Psoas muscle (tissue), 8 donors: ENCODE data around the gene PLXNA4. TPM values are rescaled to one million over a fixed set of nuclear protein-coding genes. Genes with fewer than 3 reads are reported as not detected.

Experiments
- ATAC-seq, 4 donors: fragments of 200-7000 bp; cut with Tn5 transposase; one replicate each; pipeline ENCODE4 v1.9.1; 2020; ENCODE audit warnings: moderate library complexity in 3 of 4, mild to moderate bottlenecking in 2 of 4
- DNase-seq, 2 donors: peaks; one replicate each; pipeline ENCODE4 v3.0.0-alpha.2; 2020
- H3K27ac ChIP-seq: fragments of 200-600 bp; one replicate; pipeline ENCODE4 v1.8.0; 2022
- H3K27me3 ChIP-seq, 3 donors: fragments of 200-600 bp in 1 of 3; one replicate each; pipeline versions ENCODE4 v1.6.1 to v1.8.0; 2013 to 2022; ENCODE audit warnings: low read length in 2 of 3, mild to moderate bottlenecking in 2 of 3, moderate library complexity in 1 of 3; ENCODE audit not compliant: insufficient read depth in 3 of 3
- H3K36me3 ChIP-seq, 2 donors: fragments of 200-600 bp in 1 of 2; one replicate each; pipeline versions ENCODE4 v1.6.1 to v1.8.0; 2013 to 2022; ENCODE audit warnings: low read depth in 1 of 2, mild to moderate bottlenecking in 1 of 2, moderate library complexity in 1 of 2; ENCODE audit not compliant: insufficient read depth in 1 of 2
- H3K4me1 ChIP-seq: fragments of 200-600 bp; one replicate; pipeline ENCODE4 v1.8.0; 2022
- H3K4me3 ChIP-seq: fragments of 200-600 bp; one replicate; pipeline ENCODE4 v1.8.0; 2022; ENCODE audit warnings: mild to moderate bottlenecking
- H3K9me3 ChIP-seq: fragments of 200-600 bp; one replicate; pipeline ENCODE4 v1.8.0; 2022
- WGBS, 3 donors: extraction: QIAGEN DNeasy Blood & Tissue Kit; methylation state at CpG; one replicate each; pipeline versions ENCODE4 v1.1.6 to v1.1.7; 2013; 5-methylcytosine and 5-hydroxymethylcytosine counted together
- intact Hi-C, 2 donors: fragments of 100-400 bp; cut with DNase I; formaldehyde crosslinking; loops; one replicate each; pipeline versions ENCODE4 v1.11.0 to v1.14.2; 2022
- polyA plus RNA-seq, 3 donors: library from polyadenylated mRNA; stranded (reverse); fragments of 200-250 nt; gene quantifications; one replicate each; pipeline ENCODE4 v1.2.3, GENCODE V29; 2013
- total RNA-seq, 4 donors: library from RNA; stranded (reverse); fragmentation: NEBNext Ultra II Directional in 2 of 4; extraction: Animal tissue kit (Norgen Biotek cat#: 25700) in 2 of 4; gene quantifications; one replicate each; pipeline versions ENCODE4 v1.2.1 to v1.2.4, GENCODE V29; 2021 to 2023
- TF ChIP-seq, protein P1 (sequence below): fragments of 200-600 bp; IDR thresholded peaks from one replicate; pipeline ENCODE4 v1.8.0; 2022; ENCODE audit warnings: antibody characterized with exemption
- donor health status: healthy with polysubstance abuse.
- donor health status: DM: no; HTN: no; CAD: no; lungs with moderate emphysema.
- donor health status: Bipolar disorder and iron deficiency.
- donor health status: healthy.
- donor health status: DM: yes; HTN: yes; CAD: no.
- donor health status: DM: no; HTN: no; CAD: no.
- donor health status: DM: no; HTN: no; CAD: no.
- donor health status: DM: yes; HTN: yes; CAD: no.

The PLXNA4 gene
- total and polyA plus RNA-seq, 7 donors = 0.15 to 2.5 (median 0.88) TPM

DNA sequence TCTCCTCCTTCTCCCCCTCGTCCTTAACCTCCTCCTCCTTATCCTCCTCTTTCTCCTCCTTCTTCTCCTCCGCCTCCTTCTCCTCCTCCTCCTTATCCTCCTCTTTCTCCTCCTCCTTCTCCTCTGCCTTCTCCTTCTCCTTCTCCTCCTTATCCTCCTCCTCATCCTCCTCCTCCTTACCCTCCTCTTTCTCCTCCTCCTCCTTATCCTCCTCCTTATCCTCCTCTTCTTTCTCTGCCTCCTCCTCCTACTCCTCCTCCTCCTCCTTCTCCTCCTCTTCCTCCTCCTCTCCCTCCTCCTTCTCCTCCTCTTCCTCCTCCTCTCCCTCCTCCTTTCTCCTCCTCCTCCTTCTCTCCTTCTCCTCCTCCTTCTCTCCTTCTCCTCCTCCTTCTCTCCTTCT lies 14.5 kb downstream of the PLXNA4 start:
- DNase-seq = no peak
- no peaks in the 10 kb centered on the region for H3K9me3 ChIP-seq
- peaks cover 0 to 9% (median 1%) of the 10 kb centered on the region in 3 donors for H3K27me3 ChIP-seq
- H3K4me1 ChIP-seq = no peaks in the 10 kb centered on the region
- TF ChIP-seq, protein P1, sequence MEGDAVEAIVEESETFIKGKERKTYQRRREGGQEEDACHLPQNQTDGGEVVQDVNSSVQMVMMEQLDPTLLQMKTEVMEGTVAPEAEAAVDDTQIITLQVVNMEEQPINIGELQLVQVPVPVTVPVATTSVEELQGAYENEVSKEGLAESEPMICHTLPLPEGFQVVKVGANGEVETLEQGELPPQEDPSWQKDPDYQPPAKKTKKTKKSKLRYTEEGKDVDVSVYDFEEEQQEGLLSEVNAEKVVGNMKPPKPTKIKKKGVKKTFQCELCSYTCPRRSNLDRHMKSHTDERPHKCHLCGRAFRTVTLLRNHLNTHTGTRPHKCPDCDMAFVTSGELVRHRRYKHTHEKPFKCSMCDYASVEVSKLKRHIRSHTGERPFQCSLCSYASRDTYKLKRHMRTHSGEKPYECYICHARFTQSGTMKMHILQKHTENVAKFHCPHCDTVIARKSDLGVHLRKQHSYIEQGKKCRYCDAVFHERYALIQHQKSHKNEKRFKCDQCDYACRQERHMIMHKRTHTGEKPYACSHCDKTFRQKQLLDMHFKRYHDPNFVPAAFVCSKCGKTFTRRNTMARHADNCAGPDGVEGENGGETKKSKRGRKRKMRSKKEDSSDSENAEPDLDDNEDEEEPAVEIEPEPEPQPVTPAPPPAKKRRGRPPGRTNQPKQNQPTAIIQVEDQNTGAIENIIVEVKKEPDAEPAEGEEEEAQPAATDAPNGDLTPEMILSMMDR = no peak
- H3K4me3 ChIP-seq = no peak overlapping the region
- no peak overlapping the region for H3K27ac ChIP-seq
- WGBS, 3 donors = 72 to 73% (median 73%) methylated on average over 2 of the region's 2 CpGs
- intact Hi-C loops = no loop called here
- ATAC-seq = no peak
- H3K36me3 ChIP-seq = no peaks in the 10 kb centered on the region

DNA sequence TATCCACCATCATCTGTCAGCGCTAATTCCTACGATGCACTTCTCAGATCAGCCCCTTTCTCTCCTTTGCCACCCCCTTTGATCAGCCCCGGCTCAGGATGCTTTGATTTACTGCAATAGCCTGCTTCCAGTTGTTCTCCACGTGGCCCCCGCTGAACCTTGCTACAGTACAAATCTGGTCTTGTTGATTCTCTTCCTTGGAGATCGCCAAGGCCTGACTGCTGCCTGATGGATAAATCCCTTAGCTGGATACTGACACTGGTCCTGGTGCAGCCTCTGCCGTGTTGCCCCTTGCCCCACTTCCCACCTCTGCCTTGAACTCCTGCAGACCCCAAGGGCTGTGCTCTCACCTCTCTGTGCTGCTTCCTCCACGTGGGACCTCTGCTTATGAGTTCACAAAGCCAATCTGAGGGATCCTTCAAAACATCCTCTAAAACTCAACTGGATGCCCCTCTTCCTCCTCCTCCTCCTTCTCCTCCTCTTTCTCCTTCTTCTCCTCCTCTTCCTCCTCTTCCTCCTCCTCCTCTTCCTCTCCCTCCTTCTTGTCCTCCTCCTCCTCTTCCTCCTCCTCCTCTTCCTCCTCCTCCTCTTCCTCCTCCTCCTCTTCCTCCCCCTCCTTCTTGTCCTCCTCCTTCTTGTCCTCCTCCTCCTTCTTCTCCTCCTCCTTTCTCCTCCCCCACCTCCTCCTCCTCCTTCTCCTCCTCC lies 15.3 kb downstream of the PLXNA4 start:
- no peak for DNase-seq
- Histone ChIP-seq H3K27ac (no peak overlapping the region), H3K9me3 (no peaks in the 10 kb centered on the region), H3K4me3 (no peak overlapping the region), H3K27me3 (peaks cover 0 to 9% (median 1%) of the 10 kb centered on the region in 3 donors), H3K4me1 (no peaks in the 10 kb centered on the region), H3K36me3 (no peaks in the 10 kb centered on the region)
- no peak for ATAC-seq
- TF ChIP-seq, protein P1 = no peak
- 66 to 73% (median 69%) methylated on average over 8 of the region's 8 CpGs for WGBS, 3 donors
- intact Hi-C loops = no loop called here

DNA sequence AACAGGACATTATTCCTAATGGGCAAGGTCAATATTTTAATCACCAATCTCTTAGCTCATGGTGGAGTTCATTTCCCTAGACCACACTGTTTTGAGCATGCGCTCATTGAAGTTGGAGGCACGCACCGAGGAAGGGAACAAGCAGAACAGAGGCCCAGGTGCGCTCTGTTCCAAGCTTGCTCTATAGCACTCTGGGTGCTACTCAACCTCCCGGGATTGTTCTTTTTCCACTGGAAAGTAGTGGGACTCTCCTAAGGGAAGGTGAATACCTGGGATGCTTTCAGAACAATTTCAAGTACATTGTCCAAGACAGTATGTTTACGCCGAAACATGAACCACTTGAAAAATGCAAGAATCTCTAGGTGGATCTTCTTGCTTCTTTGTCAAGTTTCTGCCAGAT lies 16.2 kb downstream of the PLXNA4 start:
- ATAC-seq (no peak), DNase-seq (no peak)
- Histone ChIP-seq H3K27me3 (peaks cover 0 to 9% (median 1%) of the 10 kb centered on the region in 3 donors), H3K4me3 (no peak overlapping the region), H3K4me1 (no peaks in the 10 kb centered on the region), H3K9me3 (no peaks in the 10 kb centered on the region), H3K36me3 (no peaks in the 10 kb centered on the region), H3K27ac (no peak overlapping the region)
- WGBS, 3 donors = 96 to 97% (median 96%) methylated on average over 7 of the region's 7 CpGs
- intact Hi-C loops = no loop called here
- TF ChIP-seq, protein P1 = no peak

DNA sequence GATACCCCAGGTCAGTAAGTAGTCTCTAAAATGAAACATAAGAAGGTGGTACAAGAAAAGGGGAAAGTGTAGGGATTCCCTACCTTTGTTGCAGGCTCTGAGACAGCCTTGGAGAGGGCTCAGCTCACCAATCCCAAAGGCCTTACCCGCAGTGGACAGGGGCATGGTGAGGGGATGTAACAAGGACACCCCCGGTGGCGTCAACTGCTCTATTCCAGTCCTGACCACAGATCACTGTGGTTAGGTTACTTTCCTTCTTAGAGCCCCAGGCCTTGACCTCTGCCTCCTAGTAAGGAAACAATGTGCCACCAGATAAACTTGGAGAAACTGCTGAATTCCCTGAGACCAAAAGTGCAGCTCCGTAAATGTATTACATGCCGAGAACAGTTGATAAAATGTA lies 17.5 kb downstream of the PLXNA4 start:
- Histone ChIP-seq H3K36me3 (no peaks in the 10 kb centered on the region), H3K27me3 (peaks cover 0 to under 1% (median 0%) of the 10 kb centered on the region in 3 donors), H3K4me1 (no peaks in the 10 kb centered on the region), H3K9me3 (no peaks in the 10 kb centered on the region), H3K27ac (no peak overlapping the region), H3K4me3 (no peak overlapping the region)
- TF ChIP-seq, protein P1 = no peak
- ATAC-seq (no peak), DNase-seq (no peak)
- 73 to 80% (median 73%) methylated on average over 5 of the region's 5 CpGs for WGBS, 3 donors
- intact Hi-C loops = no loop called here
